OCI-LY7 (cell line): ENCODE results near the gene KCNMA1. TPM values are rescaled to one million over a fixed set of nuclear protein-coding genes. Genes with fewer than 3 reads are reported as not detected.

ENCODE experiments used
- BruUV-seq: library from RNA; stranded (reverse); fragments of 400-500 nt; replicated peaks from 2 replicates; lab custom pipeline; 2021; lab: Mats Ljungman, UMichigan
- CTCF ChIA-PET: fragments of 300-600 bp; sonication (Branson Sonifier 250); formaldehyde crosslinking; loops from one replicate; lab custom pipeline; 2022; ENCODE audit warnings: antibody characterized with exemption; ENCODE audit not compliant: unreplicated experiment; lab: Charles Lee
- POLR2A ChIA-PET: fragments of 300-600 bp; sonication (Branson Sonifier 250); formaldehyde crosslinking; loops from one replicate; lab custom pipeline; 2022; ENCODE audit warnings: antibody characterized with exemption; lab: Charles Lee
- DNase-seq: peaks from one replicate; pipeline ENCODE4 v3.0.0-alpha.2; 2015; ENCODE audit warnings: low spot score
- H2AFZ ChIP-seq: fragments of 200-600 bp; sonication (generic), shearing (Covaris generic); 2 replicates; pipeline ENCODE4 v1.6.1; 2014; ENCODE audit warnings: mild to moderate bottlenecking, antibody characterized with exemption, low read length, moderate library complexity
- H3K27ac ChIP-seq: fragments of 200-600 bp; sonication (generic); 2 replicates; pipeline ENCODE4 v1.5.1; 2014; ENCODE audit warnings: mixed run types, low read depth, mild to moderate bottlenecking, moderate library complexity, low read length, inconsistent platforms; ENCODE audit not compliant: poor library complexity, severe bottlenecking
- H3K36me3 ChIP-seq: fragments of 200-600 bp; sonication (generic); 2 replicates; pipeline ENCODE4 v1.6.1; 2014; ENCODE audit warnings: mild to moderate bottlenecking, antibody characterized with exemption, low read length, moderate library complexity, mixed read lengths; ENCODE audit not compliant: insufficient read depth
- H3K4me1 ChIP-seq: fragments of 200-600 bp; sonication (generic); 2 replicates; pipeline ENCODE4 v1.5.1; 2014; ENCODE audit warnings: mild to moderate bottlenecking, low read length; ENCODE audit not compliant: insufficient read depth, poor library complexity, severe bottlenecking
- H3K4me2 ChIP-seq: fragments of 200-600 bp; sonication (generic); 2 replicates; pipeline ENCODE4 v1.6.1; 2014; ENCODE audit warnings: mild to moderate bottlenecking, low read length
- H3K4me3 ChIP-seq: fragments of 200-600 bp; sonication (generic); 2 replicates; pipeline ENCODE4 v1.5.1; 2014; ENCODE audit warnings: mild to moderate bottlenecking, low read depth, low read length; ENCODE audit not compliant: poor library complexity, severe bottlenecking
- H3K79me2 ChIP-seq: fragments of 200-600 bp; sonication (generic); 2 replicates; pipeline ENCODE4 v1.6.1; 2016; ENCODE audit warnings: low read depth, mild to moderate bottlenecking, low read length, moderate library complexity, mixed read lengths; ENCODE audit not compliant: insufficient read depth
- H3K9me2 ChIP-seq: fragments of 200-600 bp; sonication (generic); 2 replicates; pipeline ENCODE4 v1.6.1; 2016; ENCODE audit warnings: mild to moderate bottlenecking, low read length, mixed read lengths; ENCODE audit not compliant: insufficient read depth
- H3K9me3 ChIP-seq: fragments of 200-600 bp; sonication (generic); 2 replicates; pipeline ENCODE4 v1.6.1; 2014; ENCODE audit warnings: mild to moderate bottlenecking, mixed run types, low read length, mixed read lengths
- H4K20me1 ChIP-seq: fragments of 200-600 bp; sonication (generic); 2 replicates; pipeline ENCODE4 v1.6.1; 2014; ENCODE audit warnings: mild to moderate bottlenecking, antibody characterized with exemption, low read length, moderate library complexity, mixed read lengths; ENCODE audit not compliant: insufficient read depth
- EZH2phosphoT487 ChIP-seq: fragments of 200-600 bp; sonication (generic); IDR thresholded peaks from 2 replicates; pipeline ENCODE4 v1.6.1; 2018; ENCODE audit warnings: low read depth, borderline replicate concordance, mild to moderate bottlenecking, mixed run types, antibody characterized with exemption, low read length, moderate library complexity, mixed read lengths
- intact Hi-C: fragments of 100-400 bp; cut with micrococcal nuclease; formaldehyde crosslinking; loops from one replicate; pipeline ENCODE4 v1.10.0; 2022; ENCODE audit not compliant: unreplicated experiment
- total RNA-seq, 2 experiments: library from RNA; depleted of rRNA in 1 of 2; stranded (reverse); fragments of >200 nt in 1 of 2; shearing (Covaris generic) in 1 of 2; gene quantifications; 2 replicates each; pipeline ENCODE4 v1.2.3, GENCODE V29; 2014 to 2022
- TF ChIP-seq, protein P1 (sequence below): fragments of 200-600 bp; sonication (generic); conservative IDR thresholded peaks from 2 replicates; pipeline ENCODE4 v1.5.1; 2014; ENCODE audit warnings: mild to moderate bottlenecking, antibody characterized with exemption, low read length, moderate library complexity, mixed read lengths

Gene KCNMA1
- total RNA-seq, 2 experiments from 2014 or later: not detected

DNA sequence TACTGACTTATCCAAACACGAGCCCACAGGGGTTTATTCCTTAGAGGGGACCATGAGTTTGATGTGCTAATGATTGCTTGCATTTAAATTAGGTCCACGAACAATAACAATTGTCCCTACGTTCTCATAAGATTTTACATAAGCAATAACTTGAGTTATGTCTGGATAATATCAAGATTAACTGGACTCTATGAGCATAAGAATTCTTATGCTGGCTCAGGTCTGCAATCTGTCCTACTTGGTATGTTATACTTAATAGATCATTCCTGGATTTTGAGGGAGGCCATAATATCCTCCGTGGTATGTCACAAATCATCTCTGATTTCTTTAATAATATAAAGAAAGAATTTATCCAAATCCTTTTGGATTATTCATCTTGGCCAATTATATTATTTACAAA is 552.3 kb downstream of the KCNMA1 start:
- Histone ChIP-seq H4K20me1 (no peaks in the 10 kb centered on the region), H3K4me2 (no peak overlapping the region), H2AFZ (no peak overlapping the region), H3K4me1 (no peaks in the 10 kb centered on the region), H3K4me3 (no peak overlapping the region), H3K36me3 (no peaks in the 10 kb centered on the region), H3K27ac (no peak overlapping the region), H3K79me2 (no peaks in the 10 kb centered on the region), H3K9me3 (no peaks in the 10 kb centered on the region), H3K9me2 (no peaks in the 10 kb centered on the region)
- no peak for DNase-seq
- TF ChIP-seq, protein P1, sequence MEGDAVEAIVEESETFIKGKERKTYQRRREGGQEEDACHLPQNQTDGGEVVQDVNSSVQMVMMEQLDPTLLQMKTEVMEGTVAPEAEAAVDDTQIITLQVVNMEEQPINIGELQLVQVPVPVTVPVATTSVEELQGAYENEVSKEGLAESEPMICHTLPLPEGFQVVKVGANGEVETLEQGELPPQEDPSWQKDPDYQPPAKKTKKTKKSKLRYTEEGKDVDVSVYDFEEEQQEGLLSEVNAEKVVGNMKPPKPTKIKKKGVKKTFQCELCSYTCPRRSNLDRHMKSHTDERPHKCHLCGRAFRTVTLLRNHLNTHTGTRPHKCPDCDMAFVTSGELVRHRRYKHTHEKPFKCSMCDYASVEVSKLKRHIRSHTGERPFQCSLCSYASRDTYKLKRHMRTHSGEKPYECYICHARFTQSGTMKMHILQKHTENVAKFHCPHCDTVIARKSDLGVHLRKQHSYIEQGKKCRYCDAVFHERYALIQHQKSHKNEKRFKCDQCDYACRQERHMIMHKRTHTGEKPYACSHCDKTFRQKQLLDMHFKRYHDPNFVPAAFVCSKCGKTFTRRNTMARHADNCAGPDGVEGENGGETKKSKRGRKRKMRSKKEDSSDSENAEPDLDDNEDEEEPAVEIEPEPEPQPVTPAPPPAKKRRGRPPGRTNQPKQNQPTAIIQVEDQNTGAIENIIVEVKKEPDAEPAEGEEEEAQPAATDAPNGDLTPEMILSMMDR: no peak
- TF ChIP-seq EZH2phosphoT487: no peak
- BruUV-seq: no TSS peak
- intact Hi-C loops: no loop called here
- ChIA-PET CTCF (no interaction called here), POLR2A (no interaction called here)

DNA sequence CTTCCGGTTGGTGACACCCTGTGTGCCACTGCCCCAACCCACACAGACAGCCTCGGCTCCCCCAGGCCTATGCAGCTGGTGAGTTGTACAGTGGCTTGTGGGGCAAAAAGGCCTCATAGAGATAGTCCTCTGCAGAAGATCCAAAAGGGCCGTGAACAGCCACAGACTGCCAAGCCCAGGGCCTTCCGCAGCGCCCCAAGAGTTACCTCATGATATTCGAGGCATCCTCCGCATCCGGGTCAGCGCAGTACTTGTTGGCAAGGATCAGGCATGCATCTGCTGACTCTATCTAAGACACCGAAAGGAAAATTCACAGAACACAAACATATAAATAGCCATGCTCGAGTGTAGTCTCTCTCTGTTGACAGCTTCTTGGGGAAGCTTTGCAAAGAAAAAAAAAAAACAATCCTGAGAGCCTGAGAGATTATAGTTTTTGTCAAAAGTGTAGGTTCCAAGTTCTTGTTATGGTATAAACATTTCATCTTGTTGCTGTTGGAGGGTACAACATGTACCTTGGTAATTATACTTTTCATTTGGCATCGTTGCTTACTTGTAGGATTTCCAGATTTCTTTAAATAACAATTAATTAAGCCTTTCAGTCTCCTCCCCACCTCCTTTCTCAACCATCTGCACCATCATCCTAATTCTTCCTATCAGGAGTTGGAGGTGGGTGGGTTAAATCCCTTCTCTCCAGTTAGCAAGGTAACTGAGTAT is 553.0 kb downstream of the KCNMA1 start:
- POLR2A ChIA-PET: no interaction called here
- CTCF ChIA-PET: no interaction called here
- Histone ChIP-seq H3K4me3 (no peak overlapping the region), H3K9me2 (no peaks in the 10 kb centered on the region), H3K79me2 (no peaks in the 10 kb centered on the region), H3K4me2 (no peak overlapping the region), H3K36me3 (no peaks in the 10 kb centered on the region), H3K4me1 (no peaks in the 10 kb centered on the region), H3K27ac (no peak overlapping the region), H2AFZ (no peak overlapping the region), H3K9me3 (no peaks in the 10 kb centered on the region), H4K20me1 (no peaks in the 10 kb centered on the region)
- DNase-seq: no peak
- intact Hi-C loops: no loop called here
- BruUV-seq: no TSS peak
- no peak for TF ChIP-seq EZH2phosphoT487
- TF ChIP-seq, protein P1: no peak

DNA sequence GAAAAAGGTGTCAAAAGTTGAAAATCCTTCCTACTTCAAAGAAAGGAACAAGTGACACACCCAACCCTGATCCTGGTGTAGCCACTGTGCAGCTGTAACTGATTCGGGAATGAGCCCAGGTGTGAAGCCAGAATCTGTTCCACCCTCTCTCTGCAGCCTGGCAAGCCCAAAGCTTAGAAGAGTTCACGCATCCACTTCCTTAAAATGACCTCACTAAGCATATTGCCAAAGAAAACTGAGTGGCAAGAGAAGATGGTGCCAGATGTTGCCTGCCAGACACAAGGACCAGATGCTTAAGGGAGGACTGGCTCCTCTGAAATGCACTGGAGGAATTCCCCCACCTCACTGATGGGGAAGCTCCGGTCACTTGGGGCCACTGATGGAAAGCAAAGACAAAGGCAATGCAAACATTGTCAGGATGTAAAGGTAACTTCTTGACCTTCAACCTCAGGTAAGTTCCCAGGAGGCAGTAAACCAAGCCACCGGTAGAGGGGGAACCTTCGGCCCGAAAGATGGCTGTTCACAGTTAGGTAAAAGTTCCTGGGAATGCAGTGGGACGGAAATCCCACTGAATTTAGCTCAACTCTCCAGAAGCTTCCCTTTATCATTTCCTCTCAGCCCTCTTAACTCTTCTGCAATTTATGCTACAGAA is 554.9 kb downstream of the KCNMA1 start:
- ChIA-PET CTCF (no interaction called here), POLR2A (no interaction called here)
- H3K27ac ChIP-seq: no peak overlapping the region
- no peak overlapping the region for H2AFZ ChIP-seq
- no peaks in the 10 kb centered on the region for H3K9me3 ChIP-seq
- H3K4me2 ChIP-seq: no peak overlapping the region
- H4K20me1 ChIP-seq: no peaks in the 10 kb centered on the region
- no peak overlapping the region for H3K4me3 ChIP-seq
- no peak for DNase-seq
- no peaks in the 10 kb centered on the region for H3K4me1 ChIP-seq
- no peaks in the 10 kb centered on the region for H3K79me2 ChIP-seq
- intact Hi-C loops: no loop called here
- no peaks in the 10 kb centered on the region for H3K36me3 ChIP-seq
- H3K9me2 ChIP-seq: no peaks in the 10 kb centered on the region
- BruUV-seq: no TSS peak
- no peak for TF ChIP-seq EZH2phosphoT487
- TF ChIP-seq, protein P1: no peak
